GM10847 (cell line): ENCODE measurements around the gene SLC9A5.

Experiments used
- POLR2A ChIP-seq: IDR thresholded peaks from 2 replicates; pipeline ENCODE4 v1.6.1; 2011; ENCODE audit not compliant: insufficient read length; ENCODE audit errors: extremely low read depth

SLC9A5 gene

GRCh38 chr16:67291461-67291860 lies 42.7 kb downstream of the SLC9A5 start:
- no peak for TF ChIP-seq POLR2A

- no peak for TF ChIP-seq POLR2A
Measured at GRCh38 chr16:67294171-67294757, 45.5 kb downstream of the SLC9A5 start.

DNA sequence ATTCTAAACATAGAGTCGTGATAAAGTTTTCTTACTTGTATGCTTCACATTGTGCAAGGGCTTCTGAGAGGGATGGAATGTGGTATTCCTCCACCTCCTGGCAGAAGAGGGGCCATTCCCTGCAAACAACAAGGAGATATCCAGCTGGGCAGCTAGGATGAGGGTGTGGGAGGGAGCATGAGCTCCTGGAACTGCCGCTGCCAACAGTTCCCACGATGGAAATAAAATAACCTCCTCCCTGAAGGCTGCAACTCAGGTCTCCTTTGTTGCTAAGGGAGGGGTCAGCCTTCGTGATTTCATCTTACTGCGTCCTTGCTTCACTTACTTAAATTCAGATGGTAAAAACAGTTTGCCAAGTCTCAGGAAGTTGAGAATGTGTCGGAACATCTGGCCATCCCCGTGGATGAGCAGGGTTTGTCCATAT lies 46.2 kb downstream of the SLC9A5 start:
- no peak for TF ChIP-seq POLR2A

DNA sequence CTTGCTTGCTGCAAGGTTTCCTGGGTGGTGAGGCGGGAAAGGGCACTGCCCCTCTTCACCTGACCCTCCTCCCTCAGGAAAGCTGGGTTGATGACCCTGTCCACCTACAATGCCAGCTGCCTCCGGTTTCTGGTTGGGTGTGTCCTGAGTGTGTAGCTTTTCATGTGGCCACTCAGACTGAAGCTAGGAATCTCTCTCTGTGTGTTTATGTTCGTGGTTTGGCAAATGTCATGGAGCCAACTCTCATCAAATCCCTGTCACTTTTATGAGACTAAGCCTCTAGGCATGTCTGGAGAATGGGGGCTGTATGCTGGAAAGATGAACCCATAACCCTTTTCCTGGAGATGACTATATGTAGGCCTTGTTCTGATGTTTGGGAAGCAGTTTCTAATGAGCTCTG lies 47.6 kb downstream of the SLC9A5 start:
- TF ChIP-seq POLR2A = no peak

- no peak for TF ChIP-seq POLR2A
Measured at GRCh38 chr16:67298277-67298676, 49.5 kb downstream of the SLC9A5 start.

DNA sequence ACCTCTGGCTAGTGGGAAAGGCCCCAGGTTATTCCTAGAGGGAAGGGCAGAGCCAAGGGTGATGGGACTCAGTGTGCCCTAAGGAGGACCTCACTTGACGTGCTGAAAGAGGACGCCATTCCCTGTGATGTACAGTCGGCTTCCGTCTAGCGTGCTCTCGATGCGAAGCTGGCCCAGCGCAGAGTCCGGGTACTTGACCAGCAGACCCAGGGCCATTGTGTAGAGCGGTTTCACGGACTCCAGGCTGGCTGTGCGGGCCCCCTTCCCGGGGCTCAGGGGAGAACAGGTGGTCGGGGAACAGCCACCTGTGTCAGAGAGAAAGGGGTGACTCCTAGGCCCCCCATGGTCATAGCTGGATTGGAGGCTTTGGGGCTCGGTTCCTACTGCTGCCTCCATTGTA lies 50.5 kb downstream of the SLC9A5 start:
- TF ChIP-seq POLR2A = no peak

DNA sequence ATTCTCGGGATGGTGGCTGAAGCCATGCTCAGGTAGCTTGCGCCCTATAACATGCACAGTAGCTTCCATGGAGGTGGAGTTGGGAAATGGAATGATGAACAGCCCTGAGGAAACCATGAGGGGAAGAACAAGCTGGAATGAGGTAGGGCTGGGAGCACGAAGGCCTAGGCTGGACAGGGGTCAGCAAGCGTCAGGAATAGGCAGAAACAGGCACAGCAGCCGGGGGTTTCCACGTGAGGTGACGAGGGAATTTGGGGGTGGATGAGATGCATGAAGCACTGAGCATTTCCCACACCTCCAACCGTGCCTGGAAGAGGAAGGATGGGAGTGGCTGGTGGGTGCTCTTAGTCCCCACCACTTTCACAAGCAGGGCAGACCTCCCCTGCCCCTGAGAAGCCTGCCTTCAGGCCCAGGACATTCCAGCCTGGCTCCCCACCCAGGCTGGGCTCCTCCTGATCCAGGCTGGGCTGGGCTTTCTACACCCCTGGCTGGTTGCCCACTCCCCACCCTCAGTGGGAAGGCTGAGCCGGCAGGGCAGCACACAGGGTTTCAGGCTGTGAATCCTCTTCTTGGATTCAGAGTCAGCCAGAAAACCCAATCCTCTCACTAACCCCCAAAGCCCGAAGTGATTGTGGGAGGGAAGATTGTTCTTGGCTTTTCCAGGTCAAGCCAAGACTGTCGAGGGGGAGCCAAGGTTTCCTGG lies 52.5 kb downstream of the SLC9A5 start:
- no peak for TF ChIP-seq POLR2A

DNA sequence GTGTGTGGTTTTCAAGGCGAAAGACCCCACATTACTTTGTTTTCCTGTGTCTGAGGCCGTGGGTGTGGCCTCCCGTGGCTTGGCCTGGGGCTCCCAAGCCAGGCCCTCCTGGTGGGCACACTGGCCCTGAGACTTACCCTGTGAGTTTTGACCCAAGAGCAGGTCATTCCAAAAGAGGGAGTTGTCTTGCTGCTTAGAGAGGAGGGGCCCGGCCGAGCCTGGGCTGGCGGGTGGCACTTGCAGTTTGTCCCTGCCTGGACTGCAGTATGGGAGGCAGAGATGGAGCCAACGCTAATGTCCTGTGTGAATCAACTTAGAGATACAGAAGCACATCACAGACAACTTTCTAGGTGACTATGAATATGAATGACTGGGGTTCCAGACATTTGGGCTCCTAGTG lies 53.3 kb downstream of the SLC9A5 start:
- no peak for TF ChIP-seq POLR2A

- TF ChIP-seq POLR2A = no peak
Measured at GRCh38 chr16:67302970-67303369, 54.2 kb downstream of the SLC9A5 start.

GRCh38 chr16:67304020-67304419 lies 55.2 kb downstream of the SLC9A5 start:
- no peak for TF ChIP-seq POLR2A

DNA sequence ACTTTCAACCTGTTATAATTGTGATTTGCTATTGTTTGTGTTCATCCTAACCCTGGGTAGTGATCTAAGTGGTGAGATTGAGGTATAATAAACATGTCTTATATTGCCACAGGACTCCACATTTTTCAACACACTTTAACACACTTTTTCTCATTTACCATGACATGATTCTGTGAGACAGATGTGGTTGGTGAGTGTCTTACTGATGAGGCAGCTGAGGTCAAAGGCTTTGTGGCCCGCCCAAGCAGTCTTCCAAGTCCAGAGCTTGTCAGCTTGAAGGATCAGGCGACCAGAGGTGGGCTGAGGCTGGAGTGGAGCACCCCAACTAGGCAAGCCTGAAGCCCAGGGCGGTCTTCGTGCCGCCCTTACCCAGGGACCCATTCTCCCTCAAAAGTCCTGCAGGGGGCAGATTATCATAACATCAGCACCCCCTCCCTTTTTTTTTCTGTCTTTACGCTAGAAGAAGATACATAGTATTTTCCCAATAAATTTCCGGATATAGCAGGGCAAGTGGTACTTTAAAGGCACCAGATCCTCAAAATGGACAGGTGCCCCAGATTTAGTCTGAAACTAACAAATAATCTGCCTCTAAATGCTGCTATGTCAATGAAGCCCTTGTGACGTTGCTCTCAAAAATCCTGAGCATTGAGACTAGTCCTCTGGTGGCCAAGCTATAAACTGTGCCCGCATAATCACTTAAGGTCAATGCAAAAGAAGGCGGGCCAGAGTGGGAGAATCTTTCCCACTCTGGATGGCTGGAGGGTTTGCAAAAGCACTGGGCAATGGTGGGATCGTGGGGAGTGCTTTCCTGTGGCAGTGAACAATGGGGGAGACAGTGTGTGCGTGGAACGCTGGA lies 56.7 kb downstream of the SLC9A5 start:
- TF ChIP-seq POLR2A = no peak

GRCh38 chr16:67310561-67310960 lies 61.8 kb downstream of the SLC9A5 start:
- TF ChIP-seq POLR2A = no peak

DNA sequence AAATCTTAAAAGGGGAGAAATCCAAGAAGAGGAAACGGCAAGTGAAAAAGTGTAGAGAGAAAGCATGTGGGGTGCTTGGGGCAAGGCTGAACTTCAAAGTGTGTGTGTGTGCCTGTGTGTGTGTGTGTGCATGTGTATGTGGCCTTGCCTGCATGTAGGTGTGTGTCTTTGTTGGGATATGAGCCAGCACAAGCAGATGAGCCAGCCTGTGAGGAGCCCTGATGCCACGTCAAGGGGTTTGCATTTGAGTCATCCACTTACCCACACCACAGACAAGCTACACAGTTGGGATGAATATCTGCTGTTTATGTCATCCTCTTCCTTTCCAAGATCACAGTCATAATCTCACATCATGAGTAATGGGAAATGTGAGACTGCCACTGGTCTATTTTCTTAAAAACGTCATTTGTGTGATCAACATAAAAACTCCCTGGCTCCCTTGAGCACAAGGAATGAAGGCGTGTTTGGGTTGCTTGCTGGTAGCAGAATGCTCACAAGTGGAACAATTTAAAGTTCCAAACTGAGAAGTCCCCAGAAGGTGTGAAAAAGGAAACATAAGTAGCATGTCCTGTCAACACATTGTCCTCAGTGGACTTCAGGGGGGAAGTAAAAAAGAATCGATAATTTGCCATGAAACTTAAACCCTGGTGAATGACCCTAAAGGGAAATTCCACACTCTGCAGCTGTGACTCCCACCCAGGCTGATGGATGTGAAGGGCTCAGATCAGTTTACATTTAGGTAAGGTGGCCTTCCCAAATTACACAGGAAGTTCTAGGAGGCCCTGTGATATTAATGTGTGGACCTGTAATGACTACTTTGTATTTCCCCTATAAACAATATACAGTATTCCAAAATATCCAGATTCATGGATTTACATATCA lies 63.1 kb downstream of the SLC9A5 start:
- TF ChIP-seq POLR2A = no peak

DNA sequence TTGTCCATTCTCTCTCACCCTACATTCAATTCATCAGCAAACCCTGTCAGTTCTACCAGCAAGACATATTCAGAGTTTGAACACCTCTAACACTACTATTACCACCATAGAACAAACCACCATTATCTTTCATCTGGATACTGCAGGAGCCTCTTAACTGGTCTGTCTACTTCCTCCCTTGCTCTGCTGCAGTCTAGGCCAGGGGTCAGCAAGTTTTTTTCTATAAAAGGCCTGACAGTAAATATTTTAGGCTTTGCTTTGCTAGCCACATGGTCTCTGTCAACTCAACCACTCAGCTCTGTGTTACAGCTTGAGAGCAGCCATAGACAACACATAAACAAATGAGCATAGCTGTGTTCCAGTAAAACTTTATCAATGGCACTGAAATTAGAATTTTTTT lies 63.9 kb downstream of the SLC9A5 start:
- TF ChIP-seq POLR2A = no peak

GRCh38 chr16:67317853-67318252 lies 69.1 kb downstream of the SLC9A5 start:
- TF ChIP-seq POLR2A = no peak
